ENCODE measurements around the gene LY86.

Gene LY86

DNA sequence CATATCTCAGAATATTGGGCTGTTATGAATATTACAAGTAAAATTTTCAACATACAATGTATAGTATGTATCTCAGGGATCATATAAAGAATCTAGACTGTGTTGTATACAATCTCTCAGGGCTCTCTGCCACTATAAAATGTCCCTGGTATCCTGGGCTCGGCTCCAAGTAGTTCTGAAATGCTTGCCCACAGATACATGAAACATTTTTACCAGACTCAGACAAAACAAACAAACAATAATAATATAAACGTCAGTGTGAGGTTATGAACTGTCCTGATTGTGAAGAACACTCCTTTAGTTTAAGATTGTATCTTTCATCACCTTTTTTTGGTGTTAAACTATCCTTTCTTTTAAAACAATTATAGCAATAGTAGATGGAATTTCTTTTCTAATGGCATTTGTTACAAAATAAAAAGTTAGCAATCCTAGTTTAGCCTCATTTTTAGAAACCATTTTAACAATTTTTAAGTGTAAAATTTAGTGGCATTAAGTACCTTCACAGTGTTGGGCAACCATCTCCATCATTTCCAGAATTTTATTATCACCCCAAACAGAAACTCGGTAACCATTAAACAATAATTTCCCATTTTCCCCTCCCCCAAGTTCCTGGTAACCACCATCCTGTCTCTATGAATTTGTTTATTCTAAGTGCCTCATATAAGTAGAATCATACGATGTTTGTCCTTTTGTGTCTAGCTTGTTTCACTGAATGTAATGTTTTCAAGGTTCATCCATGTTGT lies 17.4 kb upstream of the LY86 start:
- DNase-seq (ENCODE audit: low spot score), result no peak

DNA sequence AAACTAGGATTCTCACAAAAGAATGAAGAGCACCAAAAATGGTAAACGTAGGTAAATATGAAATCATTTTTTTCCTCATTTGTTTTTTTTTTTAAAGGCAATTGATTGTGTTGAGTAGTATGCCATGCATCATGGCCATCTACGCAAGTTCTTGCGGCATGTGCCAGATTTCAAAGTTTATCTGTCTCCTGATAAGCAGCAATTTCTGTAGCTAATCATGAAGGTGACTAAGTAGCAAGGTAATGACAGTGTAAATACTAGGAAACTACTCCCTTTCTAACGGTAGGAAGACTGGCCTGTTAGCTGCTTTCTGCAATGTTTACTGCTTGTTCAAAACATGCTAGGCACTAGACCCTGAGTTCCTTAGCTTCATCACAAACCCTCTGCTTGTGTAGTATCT lies 13.4 kb upstream of the LY86 start:
- no peak for DNase-seq (ENCODE audit: low spot score)

DNA sequence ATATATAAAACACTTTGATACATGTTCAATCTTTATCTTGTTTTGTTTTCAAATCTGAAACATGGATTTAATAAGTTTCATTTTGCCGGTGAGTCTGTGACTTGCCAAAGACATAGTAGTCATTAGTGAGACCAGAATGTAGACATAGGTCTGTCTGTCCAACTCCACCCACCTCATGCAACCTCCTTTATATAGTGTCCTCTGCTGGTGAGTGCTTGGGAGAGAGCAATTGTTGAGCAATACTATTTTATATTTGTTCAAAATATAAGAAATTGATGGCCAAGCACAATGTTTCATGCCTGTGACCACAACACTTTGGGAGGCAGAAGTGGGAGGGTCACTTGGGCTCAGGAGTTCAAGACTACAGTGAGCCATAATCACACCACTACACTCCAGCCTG lies 10.8 kb upstream of the LY86 start:
- DNase-seq (ENCODE audit: low spot score), result no peak

DNA sequence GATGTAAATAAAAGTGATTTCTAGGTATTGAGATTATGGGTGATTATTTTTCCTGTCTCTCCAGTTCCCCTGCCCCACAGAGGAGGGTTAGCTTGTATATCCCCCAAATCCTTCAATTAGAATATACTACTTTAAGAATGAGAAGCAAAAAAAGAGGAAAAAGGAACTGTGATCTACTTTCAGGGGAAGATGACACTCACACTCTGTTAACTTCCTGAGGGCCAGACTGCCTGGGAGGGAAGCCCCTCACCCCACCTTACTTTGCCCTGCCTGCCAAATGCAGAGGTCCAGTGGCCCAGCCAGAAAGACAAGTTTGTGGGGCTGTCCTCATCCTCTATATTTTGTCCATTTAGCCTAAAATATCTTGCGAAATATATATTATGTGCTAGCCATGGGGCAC lies 9.2 kb upstream of the LY86 start:
- DNase-seq (ENCODE audit: low spot score), result no peak

DNA sequence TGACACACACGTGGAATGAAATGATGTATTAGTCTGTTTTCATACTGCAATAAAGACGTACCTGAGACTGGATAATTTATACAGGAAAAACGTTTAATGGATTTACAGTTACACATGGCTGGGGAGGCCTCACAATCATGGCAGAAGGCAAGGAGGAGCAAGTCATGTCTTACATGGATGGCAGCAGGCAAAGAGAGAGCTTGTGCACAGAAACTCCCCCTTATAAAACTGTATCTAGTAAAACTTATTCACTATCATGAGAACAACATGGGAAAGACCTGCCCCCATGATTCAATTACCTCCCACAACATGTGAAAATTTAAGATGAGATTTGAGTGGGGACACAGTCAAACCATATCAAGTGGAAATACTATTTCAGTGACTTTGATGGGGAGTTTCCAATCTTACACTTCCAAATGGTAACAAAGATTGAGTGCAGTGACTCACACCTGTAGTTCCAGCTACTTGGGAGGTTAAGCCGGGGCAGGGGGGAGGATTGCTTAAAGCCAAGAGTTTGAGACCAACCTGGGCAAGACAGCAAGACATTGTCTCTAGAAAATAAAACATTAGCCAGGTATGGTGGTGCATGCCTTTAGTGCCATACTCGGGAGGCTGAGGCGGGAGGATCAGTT lies 8.2 kb upstream of the LY86 start:
- DNase-seq (ENCODE audit: low spot score), result no peak

GRCh38 chr6:6581054-6581453 lies 7.5 kb upstream of the LY86 start:
- DNase-seq (ENCODE audit: low spot score), result no peak

- no peak for DNase-seq (ENCODE audit: low spot score)
Measured at GRCh38 chr6:6582131-6582530, 6.4 kb upstream of the LY86 start.

- no peak for DNase-seq (ENCODE audit: low spot score)
Measured at GRCh38 chr6:6583836-6584235, 4.7 kb upstream of the LY86 start.

- no peak for DNase-seq (ENCODE audit: low spot score)
Measured at GRCh38 chr6:6584310-6585002, 4.1 kb upstream of the LY86 start.

DNA sequence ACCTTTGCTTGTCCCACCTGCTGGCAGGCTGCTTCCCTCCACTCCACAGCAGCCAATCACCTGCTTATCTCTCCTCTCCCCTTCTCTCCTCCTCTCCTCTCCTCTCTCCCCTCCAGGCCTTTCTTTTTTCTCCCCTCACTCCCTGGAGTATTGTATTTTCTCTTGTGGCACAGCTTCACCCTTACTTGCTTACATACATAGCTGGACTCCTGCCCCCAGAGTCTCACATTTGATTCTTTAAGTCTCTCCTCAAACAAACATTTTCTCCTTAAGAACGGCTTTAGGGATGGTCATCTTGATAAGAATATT lies 3.6 kb upstream of the LY86 start:
- DNase-seq (ENCODE audit: low spot score), result no peak

- no peak for DNase-seq (ENCODE audit: low spot score)
Measured at GRCh38 chr6:6586167-6586566, 2.4 kb upstream of the LY86 start.

- DNase-seq (ENCODE audit: low spot score), result no peak
Measured at GRCh38 chr6:6586671-6587526, 1.6 kb upstream of the LY86 start.

- DNase-seq (ENCODE audit: low spot score), result no peak
Measured at GRCh38 chr6:6587696-6588063, 840 bp upstream of the LY86 start.

DNA sequence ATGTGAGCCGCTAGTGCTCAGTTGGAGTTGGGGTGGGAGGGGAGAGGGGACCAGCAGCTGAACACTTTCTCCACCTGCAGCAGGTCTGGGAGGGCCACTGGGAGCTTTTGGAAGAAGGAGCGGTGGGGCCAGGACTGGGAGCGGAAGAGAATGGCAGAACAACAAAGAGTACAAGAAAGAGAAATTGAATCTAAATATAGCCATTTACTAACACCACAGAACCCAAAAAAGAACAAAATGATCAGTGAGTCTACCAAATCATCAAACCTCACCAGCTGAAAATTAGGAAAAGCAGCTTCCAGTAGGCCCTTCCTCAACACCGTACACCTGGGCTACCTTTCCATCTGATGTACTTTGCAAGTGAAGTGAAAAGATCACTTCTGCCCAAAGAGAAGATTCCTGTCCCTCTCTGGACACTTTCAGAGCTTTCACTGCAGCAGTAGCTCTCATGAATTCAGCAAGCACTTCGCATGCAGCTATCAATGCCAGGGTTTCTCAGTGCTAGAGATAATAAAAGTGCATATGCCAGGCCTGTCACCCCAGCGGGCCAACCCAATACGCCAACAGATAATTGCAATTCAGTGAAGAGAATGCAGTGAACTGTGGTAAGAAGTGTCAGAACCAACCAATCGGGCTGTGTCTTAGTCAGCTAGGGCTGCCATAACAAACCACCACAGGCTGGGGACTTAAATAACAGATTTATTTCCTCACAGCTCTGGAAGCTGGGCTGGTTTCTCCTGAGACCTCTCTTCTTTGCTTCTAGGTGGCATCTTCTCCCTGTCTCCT lies 597 bp downstream of the LY86 start:
- no peak for DNase-seq (ENCODE audit: low spot score)

DNA sequence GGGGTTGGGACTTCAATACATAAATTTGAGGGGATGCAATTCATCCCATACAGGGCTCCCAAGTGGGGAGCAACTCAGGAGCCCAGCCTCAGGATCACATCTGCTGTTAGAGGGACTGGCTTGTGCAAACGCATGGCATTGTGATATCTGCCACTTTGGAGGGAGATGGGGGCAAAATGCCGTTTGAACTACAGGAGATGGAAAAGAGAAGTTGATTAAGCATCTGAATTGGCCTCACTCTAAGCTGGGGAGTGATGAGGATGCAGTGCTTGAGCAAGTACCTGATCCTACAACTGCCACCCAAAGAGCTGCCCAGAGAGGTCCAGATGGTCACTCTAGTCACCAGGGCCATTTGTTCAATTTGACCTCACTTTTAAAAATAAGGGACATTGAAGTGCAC lies 2.0 kb downstream of the LY86 start:
- DNase-seq (ENCODE audit: low spot score), result no peak

DNA sequence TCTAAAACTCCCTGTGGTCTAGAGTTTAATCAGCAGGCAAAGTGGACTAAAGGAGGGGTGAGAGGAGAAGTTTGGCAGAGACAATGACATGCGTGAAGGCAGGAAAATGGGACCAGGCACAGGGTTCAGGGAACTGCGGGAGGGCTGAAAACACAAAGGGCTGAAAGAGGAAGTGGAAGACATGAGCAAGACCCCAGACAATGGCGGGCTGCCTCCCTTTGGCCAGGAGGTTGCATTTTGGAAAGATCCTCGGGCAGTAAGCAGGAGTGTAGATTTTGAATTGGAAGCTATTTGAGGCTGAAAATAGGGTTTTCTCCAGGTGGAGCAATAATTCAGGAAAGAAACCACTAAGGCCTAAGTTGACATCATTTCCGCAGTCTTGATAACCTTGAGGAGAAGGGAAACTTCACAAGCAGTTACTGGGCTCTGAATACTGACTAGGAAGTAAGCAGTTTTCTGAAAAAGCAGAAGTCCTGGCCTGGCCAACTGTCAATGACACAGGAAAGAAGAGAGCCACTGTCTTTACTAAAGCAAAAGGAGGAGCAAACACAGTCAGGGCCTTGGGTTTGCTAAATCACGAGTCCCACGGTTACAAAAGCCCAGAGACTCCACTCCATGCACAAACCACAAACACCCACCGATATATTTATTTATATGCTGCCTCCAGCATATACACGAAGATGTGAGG lies 3.4 kb downstream of the LY86 start:
- no peak for DNase-seq (ENCODE audit: low spot score)

DNA sequence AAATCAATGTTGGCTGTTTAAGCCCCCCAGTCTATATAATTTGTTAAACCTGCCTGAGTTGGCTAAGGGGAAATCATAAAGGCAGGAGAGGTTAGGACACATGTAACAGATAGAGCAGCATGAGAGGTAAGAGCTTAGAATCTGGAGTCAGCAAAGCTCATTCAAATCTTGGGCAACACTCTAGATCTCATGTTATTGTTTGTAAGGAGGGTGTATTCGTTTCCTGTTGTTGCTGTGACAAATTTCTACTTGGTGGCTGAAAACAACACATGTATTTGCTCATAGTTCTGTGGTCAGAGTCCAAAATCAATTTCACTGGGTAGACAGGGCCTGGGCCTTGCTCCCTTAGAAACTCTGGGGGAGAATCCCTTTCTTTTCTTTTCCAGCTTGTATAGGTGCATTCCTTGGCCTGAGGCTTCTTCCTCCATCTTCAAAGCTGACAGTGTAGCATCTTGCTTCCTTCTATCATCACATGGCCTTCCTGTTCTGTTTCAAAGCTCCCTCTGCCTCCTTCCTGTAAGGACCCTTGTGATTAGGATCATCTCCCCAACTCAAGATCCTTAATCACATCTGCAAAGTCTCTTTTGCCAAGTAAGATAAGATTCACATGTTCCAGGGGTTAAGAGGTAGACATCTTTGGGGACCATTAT lies 4.4 kb downstream of the LY86 start:
- no peak for DNase-seq (ENCODE audit: low spot score)

GRCh38 chr6:6593867-6594468 lies 5.4 kb downstream of the LY86 start:
- no peak for DNase-seq (ENCODE audit: low spot score)

DNA sequence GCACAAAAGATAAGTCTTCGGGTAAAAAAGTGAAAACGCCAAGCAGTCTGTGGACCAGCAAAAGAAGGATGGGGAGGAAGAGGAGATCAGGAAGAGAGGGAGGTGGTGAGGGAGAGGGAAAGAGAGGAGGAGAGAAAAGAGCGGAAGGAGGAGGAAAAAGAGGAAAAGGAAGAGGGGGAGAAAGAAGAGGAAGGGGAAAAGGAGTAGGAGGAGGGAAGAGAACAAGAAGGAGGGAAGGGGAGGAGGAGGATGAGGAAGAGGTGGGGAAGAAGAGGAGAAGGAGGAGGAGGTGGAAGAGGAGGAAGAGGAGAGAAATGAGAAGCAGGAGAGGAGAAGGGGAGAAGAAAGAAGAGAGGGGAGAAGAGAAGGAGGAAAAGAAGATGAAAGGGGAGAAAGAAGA lies 6.5 kb downstream of the LY86 start:
- DNase-seq (ENCODE audit: low spot score), result no peak

DNA sequence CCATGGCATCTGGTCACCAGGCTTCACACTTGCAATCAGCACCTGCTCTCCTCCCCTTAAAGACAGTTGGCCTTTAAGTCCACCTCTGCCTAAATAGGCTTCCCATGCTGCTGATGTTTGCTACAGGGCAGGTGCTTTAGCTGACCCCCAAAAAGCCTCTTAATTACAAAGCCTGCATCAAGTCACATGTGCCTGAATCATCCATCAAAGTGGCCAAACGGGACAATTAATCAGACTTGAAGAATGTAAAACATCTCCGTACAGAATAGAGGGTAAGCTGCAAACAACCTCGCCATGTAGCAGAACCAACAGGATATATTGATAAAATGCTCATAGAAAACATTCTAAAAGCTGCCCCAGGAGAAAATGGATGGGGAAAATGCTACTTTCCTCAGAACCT lies 7.4 kb downstream of the LY86 start:
- no peak for DNase-seq (ENCODE audit: low spot score)

Data from CD4-positive, alpha-beta T cell treated with Interleukin-15 for 4 hours (primary cell).